Trophoblast cell (in vitro differentiated cells and primary cell): ENCODE data around the gene METTL22. TPM values are rescaled to one million over a fixed set of nuclear protein-coding genes. Genes with fewer than 3 reads are reported as not detected.
A peak's percentile ranks its signal among the peaks of the same experiment; 100 is the strongest.

ENCODE experiments used
- DNase-seq, 2 donors: peaks; one replicate each; pipeline ENCODE4 v3.0.0-alpha.2; 2016
- H2AFZ ChIP-seq: 2 replicates; pipeline ENCODE4 v1.6.1; 2013; ENCODE audit warnings: low read length, moderate library complexity, mild to moderate bottlenecking; ENCODE audit not compliant: insufficient read depth, poor library complexity
- H2AK5ac ChIP-seq: 2 replicates; pipeline ENCODE4 v1.6.1; 2013; ENCODE audit warnings: mild to moderate bottlenecking, low read length
- H2BK120ac ChIP-seq: 2 replicates; pipeline ENCODE4 v1.6.1; 2013; ENCODE audit warnings: low read length, mild to moderate bottlenecking, moderate library complexity; ENCODE audit not compliant: insufficient read depth, poor library complexity
- H2BK12ac ChIP-seq: 2 replicates; pipeline ENCODE4 v1.6.1; 2013; ENCODE audit warnings: mild to moderate bottlenecking, low read length, moderate library complexity
- H2BK5ac ChIP-seq: 2 replicates; pipeline ENCODE4 v1.6.1; 2013; ENCODE audit warnings: low read length, low read depth, moderate library complexity, mild to moderate bottlenecking; ENCODE audit not compliant: poor library complexity
- H3K14ac ChIP-seq: 2 replicates; pipeline ENCODE4 v1.6.1; 2013; ENCODE audit warnings: mild to moderate bottlenecking, low read length
- H3K18ac ChIP-seq: 2 replicates; pipeline ENCODE4 v1.6.1; 2013; ENCODE audit warnings: mild to moderate bottlenecking, low read length
- H3K23ac ChIP-seq: 2 replicates; pipeline ENCODE4 v1.6.1; 2013; ENCODE audit warnings: low read length
- H3K27ac ChIP-seq: 2 replicates; pipeline ENCODE4 v1.5.1; 2013; ENCODE audit warnings: low read depth, mild to moderate bottlenecking, inconsistent platforms, low read length, moderate library complexity
- H3K27me3 ChIP-seq: 2 replicates; pipeline ENCODE4 v1.6.1; 2013; ENCODE audit warnings: inconsistent platforms, mild to moderate bottlenecking, low read length, moderate library complexity; ENCODE audit not compliant: insufficient read depth
- H3K36me3 ChIP-seq, 2 experiments: 1 replicate in 1 of 2; 2 replicates in 1 of 2; pipeline ENCODE4 v1.6.1; 2013; ENCODE audit warnings: low read length in 2 of 2, mild to moderate bottlenecking in 2 of 2, moderate library complexity in 1 of 2; ENCODE audit not compliant: insufficient read depth in 2 of 2, control insufficient read depth in 1 of 2
- H3K4ac ChIP-seq: 2 replicates; pipeline ENCODE4 v1.6.1; 2013; ENCODE audit warnings: low read depth, mild to moderate bottlenecking, low read length, moderate library complexity
- H3K4me1 ChIP-seq, 2 experiments: 1 replicate in 1 of 2; 2 replicates in 1 of 2; pipeline ENCODE4 v1.6.1; 2013; ENCODE audit warnings: low read length in 2 of 2, mild to moderate bottlenecking in 2 of 2, moderate library complexity in 1 of 2; ENCODE audit not compliant: insufficient read depth in 2 of 2, control insufficient read depth in 1 of 2
- H3K4me2 ChIP-seq: 2 replicates; pipeline ENCODE4 v1.6.1; 2013; ENCODE audit warnings: inconsistent platforms, mild to moderate bottlenecking, low read length, moderate library complexity
- H3K4me3 ChIP-seq: 2 replicates; pipeline ENCODE4 v1.5.1; 2013; ENCODE audit warnings: mild to moderate bottlenecking, low read depth, low read length, inconsistent platforms
- H3K79me1 ChIP-seq: one replicate; pipeline ENCODE4 v1.6.1; 2013; ENCODE audit warnings: low read length
- H3K79me2 ChIP-seq: 2 replicates; pipeline ENCODE4 v1.6.1; 2013; ENCODE audit warnings: low read length, mild to moderate bottlenecking; ENCODE audit not compliant: control insufficient read depth, insufficient read depth, poor library complexity
- H3K9ac ChIP-seq: 2 replicates; pipeline ENCODE4 v1.6.1; 2013; ENCODE audit warnings: mild to moderate bottlenecking, low read length
- H3K9me3 ChIP-seq: 2 replicates; pipeline ENCODE4 v1.6.1; 2013; ENCODE audit warnings: low read depth, mild to moderate bottlenecking, control low read depth, inconsistent platforms, low read length; ENCODE audit not compliant: insufficient read depth
- H4K12ac ChIP-seq: 2 replicates; pipeline ENCODE4 v1.6.1; 2013; ENCODE audit warnings: low read depth, mild to moderate bottlenecking, low read length, moderate library complexity
- H4K8ac ChIP-seq: 2 replicates; pipeline ENCODE4 v1.6.1; 2013; ENCODE audit warnings: low read depth, mild to moderate bottlenecking, low read length, moderate library complexity
- H4K91ac ChIP-seq: one replicate; pipeline ENCODE4 v1.6.1; 2013; ENCODE audit warnings: low read depth, mild to moderate bottlenecking, low read length, moderate library complexity
- WGBS: extraction: QIAGEN DNeasy Blood & Tissue Kit; methylation state at CpG from one replicate; pipeline ENCODE4 v1.1.7; 2013; ENCODE audit warnings: missing lambda C conversion rate; ENCODE audit not compliant: insufficient read length, insufficient coverage; ENCODE audit errors: extremely low coverage; 5-methylcytosine and 5-hydroxymethylcytosine counted together
- polyA plus RNA-seq: library from polyadenylated mRNA; stranded (reverse); fragments of 200-250 nt; gene quantifications from 2 replicates; pipeline ENCODE4 v1.2.3, GENCODE V29; 2013

Gene METTL22
- 21.8 and 25.3 TPM in 2 replicates for polyA plus RNA-seq

- Histone ChIP-seq H2AFZ (peak within 1 kb of the TSS; percentile 88), H3K9me3 (no peaks in the 10 kb centered on the region), H3K4me1 (peaks cover 0 to 3% of the 10 kb centered on the region in 2 experiments), H4K8ac (peak within 1 kb of the TSS; percentile 99), H3K18ac (peak within 1 kb of the TSS; percentile 96), H3K27ac (no peak within 1 kb of the TSS), H3K23ac (peak within 1 kb of the TSS; percentile 62), H4K12ac (peak within 1 kb of the TSS; percentile 93), H3K4me2 (peak within 1 kb of the TSS; percentile 100), H3K79me2 (peaks cover 8% of the 10 kb centered on the region), H3K14ac (peak within 1 kb of the TSS; percentile 96), H3K79me1 (peaks cover 6% of the 10 kb centered on the region), H2BK120ac (peak within 1 kb of the TSS; percentile 89), H3K4me3 (peak within 1 kb of the TSS; percentile 77), H2BK5ac (peak within 1 kb of the TSS; percentile 88), H4K91ac (peak within 1 kb of the TSS; percentile 87), H3K9ac (peak within 1 kb of the TSS; percentile 95), H3K4ac (peak within 1 kb of the TSS; percentile 80), H2BK12ac (no peak within 1 kb of the TSS), H2AK5ac (peak within 1 kb of the TSS; percentile 34), H3K36me3 (peaks cover 12 to 16% of the 10 kb centered on the region in 2 experiments), H3K27me3 (no peaks in the 10 kb centered on the region)
- no CpG with 5 or more reads among the region's 51 CpGs for WGBS
- peak; percentile 92 to 95 for DNase-seq
Observed at GRCh38 chr16:8621572-8622314, at the start of gene METTL22. Gene METTL22 (plus strand): TSS chr16:8621698. CDS start chr16:8625666, 3,968 bp downstream.

GRCh38 chr16:8572063-8572918 is 49.2 kb upstream of the METTL22 start:
- H3K4me2 ChIP-seq = no peak overlapping the region
- H4K91ac ChIP-seq = no peak overlapping the region
- no peaks in the 10 kb centered on the region for H3K27me3 ChIP-seq
- H3K14ac ChIP-seq = no peak overlapping the region
- no peak overlapping the region for H3K9ac ChIP-seq
- H3K27ac ChIP-seq = no peak overlapping the region
- no peak overlapping the region for H2BK12ac ChIP-seq
- H3K79me1 ChIP-seq = no peaks in the 10 kb centered on the region
- WGBS = no CpG with 5 or more reads among the region's 11 CpGs
- H2BK5ac ChIP-seq = no peak overlapping the region
- DNase-seq = no peak
- no peak overlapping the region for H3K18ac ChIP-seq
- no peak overlapping the region for H2BK120ac ChIP-seq
- no peak overlapping the region for H4K12ac ChIP-seq
- H3K23ac ChIP-seq = no peak overlapping the region
- no peak overlapping the region for H3K4me3 ChIP-seq
- H4K8ac ChIP-seq = no peak overlapping the region
- H3K9me3 ChIP-seq = peaks cover 2% of the 10 kb centered on the region
- peaks cover 2 to 4% of the 10 kb centered on the region in 2 experiments for H3K4me1 ChIP-seq
- no peak overlapping the region for H2AK5ac ChIP-seq
- no peaks in the 10 kb centered on the region for H3K79me2 ChIP-seq
- H3K4ac ChIP-seq = no peak overlapping the region
- no peak overlapping the region for H2AFZ ChIP-seq
- no peaks in the 10 kb centered on the region for H3K36me3 ChIP-seq

- no peak overlapping the region for H3K9ac ChIP-seq
- peaks cover 2 to 4% of the 10 kb centered on the region in 2 experiments for H3K4me1 ChIP-seq
- H3K36me3 ChIP-seq = no peaks in the 10 kb centered on the region
- H3K9me3 ChIP-seq = peaks cover 2% of the 10 kb centered on the region
- H2BK5ac ChIP-seq = no peak overlapping the region
- H3K18ac ChIP-seq = no peak overlapping the region
- no peaks in the 10 kb centered on the region for H3K27me3 ChIP-seq
- H3K79me1 ChIP-seq = no peaks in the 10 kb centered on the region
- no peak overlapping the region for H3K4me2 ChIP-seq
- H2AFZ ChIP-seq = no peak overlapping the region
- H3K23ac ChIP-seq = no peak overlapping the region
- H2BK12ac ChIP-seq = no peak overlapping the region
- no peak overlapping the region for H2BK120ac ChIP-seq
- no CpG with 5 or more reads among the region's 7 CpGs for WGBS
- no peak overlapping the region for H3K4ac ChIP-seq
- H2AK5ac ChIP-seq = no peak overlapping the region
- no peak overlapping the region for H4K8ac ChIP-seq
- no peak overlapping the region for H3K27ac ChIP-seq
- no peaks in the 10 kb centered on the region for H3K79me2 ChIP-seq
- H3K4me3 ChIP-seq = no peak overlapping the region
- peak in 1 of 2 donors; percentile 20 for DNase-seq
- H4K91ac ChIP-seq = no peak overlapping the region
- no peak overlapping the region for H3K14ac ChIP-seq
- no peak overlapping the region for H4K12ac ChIP-seq
Observed at GRCh38 chr16:8572919-8573724, 48.4 kb upstream of the METTL22 start.

GRCh38 chr16:8575399-8575798 is 46.1 kb upstream of the METTL22 start:
- Histone ChIP-seq H2BK120ac (no peak overlapping the region), H2BK12ac (no peak overlapping the region), H4K8ac (no peak overlapping the region), H3K23ac (no peak overlapping the region), H4K91ac (no peak overlapping the region), H3K36me3 (no peaks in the 10 kb centered on the region), H3K14ac (no peak overlapping the region), H3K79me2 (no peaks in the 10 kb centered on the region), H3K4me2 (no peak overlapping the region), H2AK5ac (no peak overlapping the region), H3K79me1 (no peaks in the 10 kb centered on the region), H3K27me3 (no peaks in the 10 kb centered on the region), H3K9ac (no peak overlapping the region), H3K9me3 (no peaks in the 10 kb centered on the region), H4K12ac (no peak overlapping the region), H3K18ac (no peak overlapping the region), H3K4me1 (peaks cover 2% of the 10 kb centered on the region in 2 experiments), H2AFZ (no peak overlapping the region), H3K27ac (no peak overlapping the region), H3K4me3 (no peak overlapping the region), H2BK5ac (no peak overlapping the region), H3K4ac (no peak overlapping the region)
- no CpG with 5 or more reads among the region's 2 CpGs for WGBS
- DNase-seq = no peak
